Upper lobe of left lung (tissue), 6 donors: Measurements from ENCODE around the gene NFATC3. TPM values are rescaled to one million over a fixed set of nuclear protein-coding genes. Genes with fewer than 3 reads are reported as not detected.

Experiments used
- ATAC-seq, 2 donors: fragments of 200-7000 bp; cut with Tn5 transposase; one replicate each; pipeline ENCODE4 v1.9.1; 2022; ENCODE audit warnings: mild to moderate bottlenecking in 2 of 2, moderate library complexity in 2 of 2; ENCODE audit not compliant: low FRiP score in 2 of 2
- DNase-seq, 2 donors: peaks; one replicate each; pipeline ENCODE4 v3.0.0-alpha.2; 2019 to 2020
- H3K27ac ChIP-seq, 4 donors: fragments of 200-600 bp; sonication (generic); one replicate each; pipeline ENCODE4 v1.5.1; 2016 to 2019
- H3K27me3 ChIP-seq, 4 donors: fragments of 200-600 bp; sonication (generic); one replicate each; pipeline ENCODE4 v1.5.1; 2017 to 2019
- H3K36me3 ChIP-seq, 4 donors: fragments of 200-600 bp; sonication (generic); one replicate each; pipeline ENCODE4 v1.5.1; 2016 to 2019
- H3K4me1 ChIP-seq, 4 donors: fragments of 200-600 bp; sonication (generic); one replicate each; pipeline ENCODE4 v1.5.1; 2018 to 2019
- H3K4me3 ChIP-seq, 4 donors: fragments of 200-600 bp; sonication (generic); one replicate each; pipeline ENCODE4 v1.5.1; 2017 to 2019; ENCODE audit warnings: mild to moderate bottlenecking in 2 of 4, moderate library complexity in 1 of 4
- H3K9me3 ChIP-seq, 4 donors: fragments of 200-600 bp; sonication (generic); one replicate each; pipeline ENCODE4 v1.5.1; 2018 to 2019
- EP300 ChIP-seq, 4 donors: sonication (generic); formaldehyde crosslinking; IDR thresholded peaks; one replicate each; pipeline ENCODE4 v1.5.1; 2017; ENCODE audit warnings: antibody characterized with exemption in 4 of 4, control low read depth in 2 of 4
- POLR2A ChIP-seq, 4 donors: fragments of 450-650 bp; IDR thresholded peaks; one replicate each; pipeline ENCODE4 v1.5.1; 2016 to 2017; ENCODE audit warnings: antibody characterized with exemption in 4 of 4, mild to moderate bottlenecking in 2 of 4
- POLR2AphosphoS5 ChIP-seq, 2 donors: sonication (generic); formaldehyde crosslinking; IDR thresholded peaks; one replicate each; pipeline ENCODE4 v1.5.1; 2017; ENCODE audit warnings: antibody characterized with exemption in 2 of 2
- WGBS, 2 donors: methylation state at CpG; one replicate each; pipeline ENCODE4 v1.1.5; 2017 to 2018; 5-methylcytosine and 5-hydroxymethylcytosine counted together
- total RNA-seq, 6 donors: library from RNA; depleted of rRNA in 4 of 6; stranded (reverse); fragments of >200 nt in 4 of 6; gene quantifications; one replicate each; pipeline versions ENCODE4 v1.1.0 to v1.2.1, GENCODE V29; 2016 to 2021
- TF ChIP-seq, protein P1 (sequence below), 6 experiments: fragments of 450-650 bp in 4 of 6; fragments of 200-600 bp in 2 of 6; sonication (generic) in 2 of 6; IDR thresholded peaks; one replicate each; pipeline ENCODE4 v1.5.1; 2016 to 2019; ENCODE audit warnings: antibody characterized with exemption in 6 of 6
- donor health status: DM: no; HTN: no; CAD: no; lungs with moderate emphysema.
- donor health status: DM: no; HTN: yes; CAD: no; lungs with severe emphysema.

NFATC3 gene
- total RNA-seq, 6 donors from 2014 or later: 49.1 to 95.3 (median 68.0) TPM

DNA sequence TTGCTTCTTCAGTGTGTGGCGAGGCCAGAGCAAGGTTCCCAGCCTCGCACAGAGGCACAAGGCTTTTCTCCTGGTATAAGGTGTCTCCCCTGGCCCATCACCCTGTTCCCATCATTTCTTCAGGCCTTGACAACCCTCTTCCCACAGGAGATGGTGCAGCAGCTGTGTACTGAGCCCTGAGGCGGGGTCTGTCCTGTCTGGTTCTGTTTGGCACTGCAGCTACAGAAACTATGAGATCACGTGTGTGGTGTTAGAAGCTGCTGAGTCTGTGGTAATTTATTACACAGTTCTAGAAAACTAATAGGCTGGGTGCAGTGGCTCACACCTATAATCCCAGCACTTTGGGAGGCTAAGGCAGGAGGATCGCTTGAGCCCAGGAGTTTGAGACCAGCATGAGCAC is 167.2 kb downstream of the NFATC3 start:
- H3K9me3 ChIP-seq: no peaks in the 10 kb centered on the region
- H3K36me3 ChIP-seq: peaks cover 8 to 81% (median 37%) of the 10 kb centered on the region in 4 donors
- 87 to 95% methylated on average over 5 of the region's 5 CpGs for WGBS, 2 donors
- ATAC-seq (no peak), DNase-seq (no peak)
- no peak overlapping the region for H3K4me3 ChIP-seq
- H3K27ac ChIP-seq: no peak overlapping the region
- TF ChIP-seq POLR2AphosphoS5 (IDR thresholded peaks at IDR 0.05) (no peak), EP300 (IDR thresholded peaks at IDR 0.05) (no peak), POLR2A (IDR thresholded peaks at IDR 0.05) (no peak)
- TF ChIP-seq, protein P1, sequence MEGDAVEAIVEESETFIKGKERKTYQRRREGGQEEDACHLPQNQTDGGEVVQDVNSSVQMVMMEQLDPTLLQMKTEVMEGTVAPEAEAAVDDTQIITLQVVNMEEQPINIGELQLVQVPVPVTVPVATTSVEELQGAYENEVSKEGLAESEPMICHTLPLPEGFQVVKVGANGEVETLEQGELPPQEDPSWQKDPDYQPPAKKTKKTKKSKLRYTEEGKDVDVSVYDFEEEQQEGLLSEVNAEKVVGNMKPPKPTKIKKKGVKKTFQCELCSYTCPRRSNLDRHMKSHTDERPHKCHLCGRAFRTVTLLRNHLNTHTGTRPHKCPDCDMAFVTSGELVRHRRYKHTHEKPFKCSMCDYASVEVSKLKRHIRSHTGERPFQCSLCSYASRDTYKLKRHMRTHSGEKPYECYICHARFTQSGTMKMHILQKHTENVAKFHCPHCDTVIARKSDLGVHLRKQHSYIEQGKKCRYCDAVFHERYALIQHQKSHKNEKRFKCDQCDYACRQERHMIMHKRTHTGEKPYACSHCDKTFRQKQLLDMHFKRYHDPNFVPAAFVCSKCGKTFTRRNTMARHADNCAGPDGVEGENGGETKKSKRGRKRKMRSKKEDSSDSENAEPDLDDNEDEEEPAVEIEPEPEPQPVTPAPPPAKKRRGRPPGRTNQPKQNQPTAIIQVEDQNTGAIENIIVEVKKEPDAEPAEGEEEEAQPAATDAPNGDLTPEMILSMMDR (IDR thresholded peaks at IDR 0.05): no peak
- H3K4me1 ChIP-seq: peaks cover 0 to 12% (median 4%) of the 10 kb centered on the region in 4 donors
- H3K27me3 ChIP-seq: no peaks in the 10 kb centered on the region

DNA sequence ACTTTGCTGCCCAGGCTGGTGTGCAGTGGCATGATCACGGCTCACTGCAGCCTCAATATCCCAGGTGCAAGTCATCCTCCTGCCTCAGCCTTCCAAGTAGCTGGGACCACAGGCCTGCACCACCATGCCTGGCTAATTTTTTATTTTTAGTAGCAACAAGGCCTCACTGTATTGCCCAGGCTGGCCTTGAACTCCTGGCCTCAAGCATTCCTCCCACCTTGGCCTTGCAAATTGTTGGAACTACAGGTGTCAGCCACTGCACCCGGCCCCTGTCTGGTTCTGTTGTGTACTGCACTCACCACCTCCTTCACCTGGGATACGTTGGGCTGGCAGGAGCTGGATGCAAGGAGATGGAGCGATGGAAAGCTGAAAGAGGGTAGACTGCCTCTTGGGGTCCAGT is 168.6 kb downstream of the NFATC3 start:
- peaks cover 8 to 90% (median 40%) of the 10 kb centered on the region in 4 donors for H3K36me3 ChIP-seq
- WGBS, 2 donors: 90 to 97% methylated on average over 4 of the region's 4 CpGs
- ATAC-seq: no peak
- H3K9me3 ChIP-seq: no peaks in the 10 kb centered on the region
- no peaks in the 10 kb centered on the region for H3K27me3 ChIP-seq
- DNase-seq: no peak
- H3K4me3 ChIP-seq: no peak overlapping the region
- TF ChIP-seq POLR2AphosphoS5 (IDR thresholded peaks at IDR 0.05) (no peak), POLR2A (IDR thresholded peaks at IDR 0.05) (no peak), EP300 (IDR thresholded peaks at IDR 0.05) (no peak)
- TF ChIP-seq, protein P1 (IDR thresholded peaks at IDR 0.05): no peak
- peaks cover 0 to 10% (median 3%) of the 10 kb centered on the region in 4 donors for H3K4me1 ChIP-seq
- no peak overlapping the region for H3K27ac ChIP-seq

DNA sequence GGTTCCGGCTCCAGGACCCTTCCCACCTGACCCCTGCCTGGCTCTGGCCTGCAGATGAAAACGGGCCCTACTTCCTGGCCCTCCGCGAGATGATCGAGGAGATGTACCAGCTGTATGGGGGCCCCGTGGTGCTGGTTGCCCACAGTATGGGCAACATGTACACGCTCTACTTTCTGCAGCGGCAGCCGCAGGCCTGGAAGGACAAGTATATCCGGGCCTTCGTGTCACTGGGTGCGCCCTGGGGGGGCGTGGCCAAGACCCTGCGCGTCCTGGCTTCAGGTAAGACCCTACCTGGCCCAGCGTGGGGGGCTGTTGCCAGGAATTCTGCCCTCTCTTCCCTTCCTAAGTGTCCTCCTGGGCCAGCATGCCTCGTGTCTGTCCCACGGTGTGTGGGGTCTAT is 170.5 kb downstream of the NFATC3 start:
- H3K36me3 ChIP-seq: peaks cover 8 to 90% (median 49%) of the 10 kb centered on the region in 4 donors
- H3K4me3 ChIP-seq: no peak overlapping the region
- DNase-seq (peak in 1 of 2 donors; percentile 72), ATAC-seq (no peak)
- TF ChIP-seq POLR2AphosphoS5 (IDR thresholded peaks at IDR 0.05) (no peak), EP300 (IDR thresholded peaks at IDR 0.05) (no peak), POLR2A (IDR thresholded peaks at IDR 0.05) (no peak)
- TF ChIP-seq, protein P1 (IDR thresholded peaks at IDR 0.05): no peak
- no peaks in the 10 kb centered on the region for H3K9me3 ChIP-seq
- H3K4me1 ChIP-seq: peaks cover 0 to 10% (median 3%) of the 10 kb centered on the region in 4 donors
- no peak overlapping the region for H3K27ac ChIP-seq
- WGBS, 2 donors: 90 to 95% methylated on average over 8 to 18 of the region's 18 CpGs
- H3K27me3 ChIP-seq: no peaks in the 10 kb centered on the region

DNA sequence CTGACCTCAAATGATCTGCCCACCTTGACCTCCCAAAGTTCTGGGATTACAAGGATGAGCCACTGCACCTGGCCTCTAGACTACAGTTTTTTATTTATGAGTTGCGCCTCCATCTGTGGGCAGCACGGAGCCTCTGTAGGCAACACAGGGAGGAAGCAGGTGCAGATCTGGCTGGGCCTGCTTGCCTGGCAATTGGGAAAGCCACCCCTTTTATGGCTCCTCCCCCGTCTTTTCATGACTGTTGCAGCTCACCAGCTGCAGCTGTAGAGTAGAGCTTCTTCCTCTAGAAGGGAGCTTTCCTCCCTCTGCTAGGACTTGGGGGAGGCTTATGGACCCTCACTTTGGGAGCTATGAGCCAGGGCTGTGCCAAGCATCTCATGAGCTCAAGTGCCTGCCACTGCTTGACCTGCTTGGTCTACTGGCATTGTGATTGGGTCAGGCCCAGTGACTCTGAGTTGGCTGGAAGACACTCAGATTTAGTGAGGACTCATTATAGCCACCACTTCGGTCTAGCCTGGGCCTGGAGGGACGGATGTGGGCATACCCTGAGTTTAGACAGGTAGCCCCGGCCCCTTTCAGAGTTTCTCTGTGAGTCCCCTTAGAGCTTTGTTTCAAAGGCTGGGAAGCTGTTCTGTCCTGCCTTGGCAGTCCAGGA is 172.2 kb downstream of the NFATC3 start:
- Histone ChIP-seq H3K27me3 (no peaks in the 10 kb centered on the region), H3K4me1 (peaks cover 0 to 10% (median 5%) of the 10 kb centered on the region in 4 donors), H3K27ac (peak overlapping the region; percentile 37 to 61 (median 53)), H3K36me3 (peaks cover 8 to 79% (median 47%) of the 10 kb centered on the region in 4 donors), H3K9me3 (no peaks in the 10 kb centered on the region), H3K4me3 (no peak overlapping the region)
- ATAC-seq (peak in 1 of 2 donors; percentile 23), DNase-seq (no peak)
- TF ChIP-seq POLR2A (IDR thresholded peaks at IDR 0.05): no peak
- TF ChIP-seq, protein P1 (IDR thresholded peaks at IDR 0.05): no peak
- 56 to 69% methylated on average over 6 of the region's 6 CpGs for WGBS, 2 donors
